ENCODE results near the gene PRPH2.

DNA sequence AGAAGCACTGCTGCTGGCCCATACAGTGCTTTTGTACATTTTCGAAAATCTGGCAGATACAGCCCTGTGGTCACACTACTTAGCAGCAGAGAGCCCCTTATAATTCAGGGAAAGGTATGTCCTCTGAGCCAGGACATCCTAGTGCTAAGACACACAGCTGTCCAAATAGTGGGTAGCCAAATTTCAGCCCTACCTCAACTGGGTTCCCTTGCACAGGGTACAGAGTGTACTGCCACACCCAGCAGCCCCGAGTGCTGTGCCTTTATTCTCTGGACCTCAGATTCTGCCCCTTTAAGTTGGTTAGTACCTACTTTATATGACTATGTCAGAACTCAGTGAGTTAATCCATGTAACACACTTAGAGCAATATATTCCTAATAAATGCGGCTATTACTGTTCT, 47.6 kb downstream of the PRPH2 start:
- no peak for TF ChIP-seq POLR2A (IDR thresholded peaks at IDR 0.05)
- TF ChIP-seq, protein P1, sequence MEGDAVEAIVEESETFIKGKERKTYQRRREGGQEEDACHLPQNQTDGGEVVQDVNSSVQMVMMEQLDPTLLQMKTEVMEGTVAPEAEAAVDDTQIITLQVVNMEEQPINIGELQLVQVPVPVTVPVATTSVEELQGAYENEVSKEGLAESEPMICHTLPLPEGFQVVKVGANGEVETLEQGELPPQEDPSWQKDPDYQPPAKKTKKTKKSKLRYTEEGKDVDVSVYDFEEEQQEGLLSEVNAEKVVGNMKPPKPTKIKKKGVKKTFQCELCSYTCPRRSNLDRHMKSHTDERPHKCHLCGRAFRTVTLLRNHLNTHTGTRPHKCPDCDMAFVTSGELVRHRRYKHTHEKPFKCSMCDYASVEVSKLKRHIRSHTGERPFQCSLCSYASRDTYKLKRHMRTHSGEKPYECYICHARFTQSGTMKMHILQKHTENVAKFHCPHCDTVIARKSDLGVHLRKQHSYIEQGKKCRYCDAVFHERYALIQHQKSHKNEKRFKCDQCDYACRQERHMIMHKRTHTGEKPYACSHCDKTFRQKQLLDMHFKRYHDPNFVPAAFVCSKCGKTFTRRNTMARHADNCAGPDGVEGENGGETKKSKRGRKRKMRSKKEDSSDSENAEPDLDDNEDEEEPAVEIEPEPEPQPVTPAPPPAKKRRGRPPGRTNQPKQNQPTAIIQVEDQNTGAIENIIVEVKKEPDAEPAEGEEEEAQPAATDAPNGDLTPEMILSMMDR (IDR thresholded peaks at IDR 0.05) = no peak
